ENCODE results near the gene TDRKH.
A peak's percentile ranks its signal among the peaks of the same experiment; 100 is the strongest.
"Not testable (repeated sequence)": the region's sequence is repeated elsewhere in the genome, so short reads cannot be mapped to it uniquely, and the experiment has no call there.

Gene TDRKH

DNA sequence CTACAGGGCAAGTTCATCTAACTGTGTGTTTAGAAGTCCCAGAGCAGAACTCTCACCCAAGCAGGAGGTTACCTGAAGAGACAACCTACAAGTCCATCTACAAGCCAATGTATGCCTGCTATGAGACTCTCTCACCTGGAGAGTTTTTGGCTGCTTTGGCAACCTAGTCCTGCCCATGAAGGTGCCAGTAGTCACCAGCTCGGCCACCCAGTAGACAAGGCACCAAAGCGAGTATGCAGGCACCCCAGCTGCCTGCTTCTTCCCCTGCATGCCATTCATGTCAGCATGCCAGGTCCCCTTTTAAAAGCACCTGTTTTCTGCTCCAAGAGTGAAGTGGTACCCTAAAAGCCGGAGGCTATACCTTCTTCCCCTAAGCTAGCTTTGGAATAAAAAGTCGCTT, 48.8 kb downstream of the TDRKH start:
- Histone ChIP-seq H3K36me3 (ENCODE audit: control insufficient read depth in 5 of 5, insufficient read depth in 5 of 5, low read length in 5 of 5) (no peaks in the 10 kb centered on the region), H3K4me1 (ENCODE audit: control insufficient read depth in 5 of 5, insufficient read depth in 5 of 5, low read length in 5 of 5) (peaks cover 0 to 6% (median 0%) of the 10 kb centered on the region in 5 donors), H3K27ac (ENCODE audit: low read depth, low read length) (no peak overlapping the region), H3K9ac (ENCODE audit: low read length in 5 of 5) (no peak overlapping the region), H3K27me3 (ENCODE audit: control insufficient read depth in 5 of 5, insufficient read depth in 4 of 5, low read length in 5 of 5) (no peaks in the 10 kb centered on the region), H3K4me3 (ENCODE audit: low read depth in 1 of 5, low read length in 5 of 5) (no peak overlapping the region), H3K9me3 (ENCODE audit: control insufficient read depth in 5 of 5, low read length in 5 of 5) (peaks cover 0 to 9% (median 6%) of the 10 kb centered on the region in 5 donors)

DNA sequence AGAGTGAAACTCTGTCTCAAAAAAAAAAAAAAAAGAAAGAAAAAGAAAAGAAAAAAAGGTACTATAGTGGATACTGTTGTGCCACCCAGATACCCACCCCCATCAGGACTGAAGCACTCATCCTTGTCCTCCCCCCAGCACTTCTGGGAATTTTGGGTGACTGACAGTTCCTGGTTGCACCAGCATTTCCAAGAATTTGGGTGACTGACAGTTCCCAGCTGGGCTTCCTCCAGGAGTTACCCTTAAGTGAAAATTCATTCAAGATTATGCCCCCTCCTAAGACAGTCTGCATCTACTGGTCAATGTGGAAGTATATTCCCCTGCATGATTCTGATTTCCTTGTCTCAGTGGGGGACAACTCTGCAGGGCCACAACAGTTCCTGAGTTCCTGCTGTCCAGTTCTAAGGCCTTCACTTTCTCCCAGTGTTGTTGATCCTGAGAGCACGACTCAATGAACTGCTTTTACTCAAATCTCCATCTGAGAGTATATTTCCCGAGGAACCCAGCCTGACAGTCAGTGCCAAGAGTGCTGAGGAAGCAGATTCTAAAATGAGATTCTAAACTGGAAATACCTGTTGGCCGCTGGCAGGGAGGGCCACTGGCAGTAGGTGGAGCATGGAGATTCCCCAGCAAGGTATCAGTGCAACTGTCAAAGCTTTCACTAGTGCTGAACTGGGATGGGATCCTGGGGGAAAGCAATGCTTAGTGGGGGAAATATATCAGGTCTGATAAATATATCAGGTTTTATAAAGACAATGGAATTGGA, 50.5 kb downstream of the TDRKH start:
- H3K36me3 ChIP-seq (ENCODE audit: control insufficient read depth in 5 of 5, insufficient read depth in 5 of 5, low read length in 5 of 5): no peaks in the 10 kb centered on the region
- no peak overlapping the region for H3K4me3 ChIP-seq (ENCODE audit: low read depth in 1 of 5, low read length in 5 of 5)

DNA sequence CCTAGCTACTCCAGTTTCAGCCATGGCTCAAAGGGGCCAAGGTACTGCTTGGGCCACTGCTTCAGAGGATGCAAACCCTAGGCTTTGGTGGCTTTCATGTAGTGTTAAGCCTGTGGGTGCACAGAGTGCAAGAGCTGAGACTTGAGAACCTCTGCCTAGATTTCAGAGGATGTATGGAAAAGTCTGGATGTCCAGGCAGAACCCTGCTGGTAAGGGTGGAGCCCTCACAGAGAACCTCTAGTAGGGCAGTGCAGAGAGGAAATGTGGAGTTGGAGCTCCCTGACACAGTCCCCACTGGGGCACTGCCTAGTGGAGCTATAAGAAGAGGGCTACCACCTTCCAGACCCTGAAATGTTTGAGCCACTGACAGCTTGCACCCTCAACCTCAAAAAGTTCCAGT, 52.8 kb downstream of the TDRKH start:
- H3K4me1 ChIP-seq (ENCODE audit: control insufficient read depth in 5 of 5, insufficient read depth in 5 of 5, low read length in 5 of 5): peaks cover 0 to 6% (median 2%) of the 10 kb centered on the region in 5 donors
- H3K9ac ChIP-seq (ENCODE audit: low read length in 5 of 5): no peak overlapping the region
- no peak overlapping the region for H3K4me3 ChIP-seq (ENCODE audit: low read depth in 1 of 5, low read length in 5 of 5)
- H3K9me3 ChIP-seq (ENCODE audit: control insufficient read depth in 5 of 5, low read length in 5 of 5): peaks cover 0 to 9% (median 6%) of the 10 kb centered on the region in 5 donors
- H3K27ac ChIP-seq (ENCODE audit: low read depth, low read length): no peak overlapping the region
- no peaks in the 10 kb centered on the region for H3K36me3 ChIP-seq (ENCODE audit: control insufficient read depth in 5 of 5, insufficient read depth in 5 of 5, low read length in 5 of 5)
- H3K27me3 ChIP-seq (ENCODE audit: control insufficient read depth in 5 of 5, insufficient read depth in 4 of 5, low read length in 5 of 5): peaks cover 0 to 4% (median 0%) of the 10 kb centered on the region in 5 donors

More for the DNA sequence above, 50.5 kb downstream of the TDRKH start:
- no peak overlapping the region for H3K27ac ChIP-seq (ENCODE audit: low read depth, low read length)
- H3K9me3 ChIP-seq (ENCODE audit: control insufficient read depth in 5 of 5, low read length in 5 of 5): peaks cover 0 to 9% (median 6%) of the 10 kb centered on the region in 5 donors
- no peaks in the 10 kb centered on the region for H3K27me3 ChIP-seq (ENCODE audit: control insufficient read depth in 5 of 5, insufficient read depth in 4 of 5, low read length in 5 of 5)
- peaks cover 0 to 6% (median 2%) of the 10 kb centered on the region in 5 donors for H3K4me1 ChIP-seq (ENCODE audit: control insufficient read depth in 5 of 5, insufficient read depth in 5 of 5, low read length in 5 of 5)
- H3K9ac ChIP-seq (ENCODE audit: low read length in 5 of 5): peak overlapping the region in 1 of 5 donors; percentile 41

GRCh38 chr1:151737026-151737425, 53.3 kb downstream of the TDRKH start:
- peaks cover 0 to 5% (median 0%) of the 10 kb centered on the region in 5 donors for H3K27me3 ChIP-seq (ENCODE audit: control insufficient read depth in 5 of 5, insufficient read depth in 4 of 5, low read length in 5 of 5)
- peaks cover 0 to 9% (median 6%) of the 10 kb centered on the region in 5 donors for H3K9me3 ChIP-seq (ENCODE audit: control insufficient read depth in 5 of 5, low read length in 5 of 5)
- no peak overlapping the region for H3K27ac ChIP-seq (ENCODE audit: low read depth, low read length)
- no peak overlapping the region for H3K9ac ChIP-seq (ENCODE audit: low read length in 5 of 5)
- H3K36me3 ChIP-seq (ENCODE audit: control insufficient read depth in 5 of 5, insufficient read depth in 5 of 5, low read length in 5 of 5): no peaks in the 10 kb centered on the region
- H3K4me3 ChIP-seq (ENCODE audit: low read depth in 1 of 5, low read length in 5 of 5): no peak overlapping the region
- peaks cover 0 to 6% (median 2%) of the 10 kb centered on the region in 5 donors for H3K4me1 ChIP-seq (ENCODE audit: control insufficient read depth in 5 of 5, insufficient read depth in 5 of 5, low read length in 5 of 5)

GRCh38 chr1:151733995-151734394, 56.3 kb downstream of the TDRKH start:
- not testable (repeated sequence) for H3K27ac ChIP-seq (ENCODE audit: low read depth, low read length); H3K9ac ChIP-seq (ENCODE audit: low read length in 5 of 5); H3K9me3 ChIP-seq (ENCODE audit: control insufficient read depth in 5 of 5, low read length in 5 of 5); H3K4me3 ChIP-seq (ENCODE audit: low read depth in 1 of 5, low read length in 5 of 5); H3K4me1 ChIP-seq (ENCODE audit: control insufficient read depth in 5 of 5, insufficient read depth in 5 of 5, low read length in 5 of 5); H3K36me3 ChIP-seq (ENCODE audit: control insufficient read depth in 5 of 5, insufficient read depth in 5 of 5, low read length in 5 of 5)
- H3K27me3 ChIP-seq (ENCODE audit: control insufficient read depth in 5 of 5, insufficient read depth in 4 of 5, low read length in 5 of 5): peaks cover 0 to 20% (median 13%) of the 10 kb centered on the region in 5 donors

DNA sequence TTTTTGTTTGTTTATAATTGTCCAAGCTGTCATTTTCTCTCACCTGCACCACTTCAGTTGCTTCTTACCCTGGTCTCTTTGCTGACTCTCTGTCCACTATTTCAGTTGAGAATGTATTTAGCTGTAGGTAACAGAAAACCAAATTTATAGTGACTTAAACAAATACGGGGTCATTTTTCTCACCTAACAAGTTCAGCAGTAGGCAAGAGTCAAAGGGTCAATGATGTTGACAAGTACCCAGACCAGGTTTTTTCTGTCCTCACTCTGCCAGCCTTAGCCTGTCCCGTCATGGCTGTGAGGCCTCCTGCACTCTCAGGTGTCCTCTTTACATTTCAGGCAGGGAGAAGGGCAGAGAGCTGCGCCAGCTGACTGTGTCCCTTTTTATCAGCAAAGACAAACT, 57.2 kb downstream of the TDRKH start:
- no peaks in the 10 kb centered on the region for H3K36me3 ChIP-seq (ENCODE audit: control insufficient read depth in 5 of 5, insufficient read depth in 5 of 5, low read length in 5 of 5)
- H3K27ac ChIP-seq (ENCODE audit: low read depth, low read length): no peak overlapping the region
- peaks cover 0 to 9% (median 6%) of the 10 kb centered on the region in 5 donors for H3K9me3 ChIP-seq (ENCODE audit: control insufficient read depth in 5 of 5, low read length in 5 of 5)
- no peak overlapping the region for H3K4me3 ChIP-seq (ENCODE audit: low read depth in 1 of 5, low read length in 5 of 5)
- no peak overlapping the region for H3K9ac ChIP-seq (ENCODE audit: low read length in 5 of 5)
- peaks cover 0 to 3% (median 2%) of the 10 kb centered on the region in 5 donors for H3K4me1 ChIP-seq (ENCODE audit: control insufficient read depth in 5 of 5, insufficient read depth in 5 of 5, low read length in 5 of 5)
- peaks cover 0 to 24% (median 13%) of the 10 kb centered on the region in 5 donors for H3K27me3 ChIP-seq (ENCODE audit: control insufficient read depth in 5 of 5, insufficient read depth in 4 of 5, low read length in 5 of 5)

GRCh38 chr1:151729966-151730291, 60.4 kb downstream of the TDRKH start:
- H3K27me3 ChIP-seq (ENCODE audit: control insufficient read depth in 5 of 5, insufficient read depth in 4 of 5, low read length in 5 of 5): peaks cover 13 to 44% (median 15%) of the 10 kb centered on the region in 5 donors
- H3K36me3 ChIP-seq (ENCODE audit: control insufficient read depth in 5 of 5, insufficient read depth in 5 of 5, low read length in 5 of 5): no peaks in the 10 kb centered on the region
- peaks cover 0 to 4% (median 1%) of the 10 kb centered on the region in 5 donors for H3K4me1 ChIP-seq (ENCODE audit: control insufficient read depth in 5 of 5, insufficient read depth in 5 of 5, low read length in 5 of 5)
- H3K27ac ChIP-seq (ENCODE audit: low read depth, low read length): no peak overlapping the region
- no peak overlapping the region for H3K9ac ChIP-seq (ENCODE audit: low read length in 5 of 5)
- no peaks in the 10 kb centered on the region for H3K9me3 ChIP-seq (ENCODE audit: control insufficient read depth in 5 of 5, low read length in 5 of 5)
- no peak overlapping the region for H3K4me3 ChIP-seq (ENCODE audit: low read depth in 1 of 5, low read length in 5 of 5)

DNA sequence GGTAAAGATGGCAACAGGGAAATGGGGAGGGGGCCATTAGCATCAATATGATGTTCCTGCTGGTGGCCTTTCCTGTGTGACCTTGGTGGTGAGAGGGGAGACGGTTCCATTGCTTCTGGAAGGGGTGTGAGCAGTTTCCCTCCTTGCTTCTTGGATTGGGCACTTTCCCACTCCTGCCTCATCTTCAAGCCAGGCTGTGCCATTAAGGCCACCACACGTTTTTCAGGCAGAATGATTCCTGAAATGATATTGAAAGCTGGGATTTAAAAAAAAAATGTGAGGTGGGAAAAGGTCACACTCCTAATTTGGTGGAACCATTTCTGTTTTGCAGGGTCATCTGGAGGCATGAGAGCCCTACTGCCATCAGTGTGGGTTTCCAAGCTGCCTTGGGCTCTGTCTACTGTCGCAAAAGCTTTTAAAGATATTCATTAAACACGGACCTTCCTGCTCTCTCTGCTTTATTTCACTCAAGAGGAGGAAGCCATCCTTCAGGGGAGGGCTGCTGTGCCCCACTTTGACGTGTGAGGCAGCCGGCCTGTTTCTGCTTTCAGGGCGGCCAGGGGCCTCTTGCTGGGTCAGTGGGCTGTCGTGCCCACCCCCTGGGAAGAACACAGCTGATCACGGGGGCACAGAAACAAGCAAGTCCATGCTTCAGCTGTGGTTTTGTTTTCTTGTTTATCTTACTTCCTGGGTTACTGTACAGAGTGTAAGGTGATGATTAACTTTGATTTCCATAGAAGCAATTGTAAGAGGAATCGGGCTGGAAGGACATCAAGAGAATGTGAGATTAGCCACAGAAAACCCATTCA, 60.9 kb downstream of the TDRKH start:
- Histone ChIP-seq H3K9me3 (ENCODE audit: control insufficient read depth in 5 of 5, low read length in 5 of 5) (no peaks in the 10 kb centered on the region), H3K4me1 (ENCODE audit: control insufficient read depth in 5 of 5, insufficient read depth in 5 of 5, low read length in 5 of 5) (peaks cover 0 to 4% (median 0%) of the 10 kb centered on the region in 5 donors), H3K27ac (ENCODE audit: low read depth, low read length) (no peak overlapping the region), H3K27me3 (ENCODE audit: control insufficient read depth in 5 of 5, insufficient read depth in 4 of 5, low read length in 5 of 5) (peaks cover 13 to 47% (median 17%) of the 10 kb centered on the region in 5 donors), H3K9ac (ENCODE audit: low read length in 5 of 5) (no peak overlapping the region), H3K4me3 (ENCODE audit: low read depth in 1 of 5, low read length in 5 of 5) (no peak overlapping the region), H3K36me3 (ENCODE audit: control insufficient read depth in 5 of 5, insufficient read depth in 5 of 5, low read length in 5 of 5) (no peaks in the 10 kb centered on the region)

- Histone ChIP-seq H3K9ac (ENCODE audit: low read length in 5 of 5) (no peak overlapping the region), H3K36me3 (ENCODE audit: control insufficient read depth in 5 of 5, insufficient read depth in 5 of 5, low read length in 5 of 5) (no peaks in the 10 kb centered on the region), H3K4me3 (ENCODE audit: low read depth in 1 of 5, low read length in 5 of 5) (no peak overlapping the region), H3K4me1 (ENCODE audit: control insufficient read depth in 5 of 5, insufficient read depth in 5 of 5, low read length in 5 of 5) (peaks cover 0 to 4% (median 0%) of the 10 kb centered on the region in 5 donors), H3K9me3 (ENCODE audit: control insufficient read depth in 5 of 5, low read length in 5 of 5) (no peaks in the 10 kb centered on the region), H3K27ac (ENCODE audit: low read depth, low read length) (no peak overlapping the region), H3K27me3 (ENCODE audit: control insufficient read depth in 5 of 5, insufficient read depth in 4 of 5, low read length in 5 of 5) (peaks cover 16 to 52% (median 21%) of the 10 kb centered on the region in 5 donors)
Observed at GRCh38 chr1:151728151-151729054, 61.9 kb downstream of the TDRKH start.
